ENCODE data around the gene SNX3.
A peak's percentile ranks its signal among the peaks of the same experiment; 100 is the strongest.
"Not testable (repeated sequence)": the region's sequence is repeated elsewhere in the genome, so short reads cannot be mapped to it uniquely, and the experiment has no call there.

SNX3 gene

DNA sequence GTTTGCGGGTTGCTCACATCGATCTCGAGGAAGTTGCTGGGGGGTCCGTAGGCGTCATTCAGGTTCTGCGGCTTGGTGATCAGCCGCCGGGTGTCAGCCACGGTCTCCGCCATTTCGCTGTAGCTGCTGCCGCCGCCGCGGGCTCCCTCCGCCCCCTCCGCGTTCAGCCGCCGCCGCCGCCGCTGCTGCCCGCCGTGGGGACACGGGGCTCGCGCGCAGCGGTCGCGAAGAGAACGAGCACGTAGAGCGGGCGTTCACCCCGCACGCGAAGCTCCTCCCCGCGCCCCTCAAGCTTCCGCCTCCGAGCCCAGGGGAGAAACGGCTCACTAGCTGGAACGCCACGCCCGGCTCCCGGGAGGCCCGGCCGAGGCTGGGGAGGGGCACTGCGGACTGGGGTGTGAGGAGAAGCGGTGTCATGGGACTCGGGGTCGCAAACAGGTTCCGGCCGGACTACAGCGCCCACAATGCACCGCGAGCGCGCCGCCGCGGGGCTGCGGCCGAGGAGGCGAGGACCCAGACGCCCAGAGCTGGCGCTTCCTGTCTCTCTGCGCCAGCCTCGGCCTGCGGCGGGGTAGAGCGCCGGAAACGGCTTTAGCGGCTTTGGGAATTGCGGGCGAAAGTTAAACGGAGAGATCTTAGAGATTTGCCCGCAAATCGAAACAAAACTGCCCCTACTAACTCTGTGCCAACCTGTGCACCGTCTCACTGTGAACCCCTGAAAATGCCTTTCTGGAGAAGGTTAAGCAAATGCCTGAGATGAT lies at the start of gene SNX3:
TSS of gene SNX3 (minus strand) at position 232 of the 761 bp plus-strand sequence. CDS start at position 113, 119 bp downstream.
- DNase-seq (ENCODE audit: low read depth): peak; percentile 89

DNA sequence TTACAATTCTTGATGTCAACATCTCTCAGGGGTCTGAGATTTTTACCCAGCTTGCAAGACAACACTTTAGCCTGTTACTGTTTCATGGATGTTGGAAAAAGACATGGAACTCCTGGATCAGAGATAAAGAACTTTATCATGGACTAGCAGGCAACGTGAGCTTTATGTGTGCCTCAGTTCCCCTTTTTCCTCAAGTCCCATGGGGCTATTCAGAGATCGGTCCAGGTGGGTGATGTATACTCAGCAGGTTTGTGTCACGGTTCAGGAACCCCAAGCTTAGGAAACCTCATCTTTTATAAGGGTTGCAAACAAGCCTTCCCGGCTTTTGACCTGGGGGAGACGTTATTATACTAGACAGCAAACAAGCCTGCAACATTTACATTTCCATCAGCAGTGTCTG lies 49.0 kb upstream of the SNX3 start:
- DNase-seq (ENCODE audit: low read depth): no peak

- not testable (repeated sequence) for DNase-seq (ENCODE audit: low read depth)
Measured at GRCh38 chr6:108308641-108309040, 47.8 kb upstream of the SNX3 start.

DNA sequence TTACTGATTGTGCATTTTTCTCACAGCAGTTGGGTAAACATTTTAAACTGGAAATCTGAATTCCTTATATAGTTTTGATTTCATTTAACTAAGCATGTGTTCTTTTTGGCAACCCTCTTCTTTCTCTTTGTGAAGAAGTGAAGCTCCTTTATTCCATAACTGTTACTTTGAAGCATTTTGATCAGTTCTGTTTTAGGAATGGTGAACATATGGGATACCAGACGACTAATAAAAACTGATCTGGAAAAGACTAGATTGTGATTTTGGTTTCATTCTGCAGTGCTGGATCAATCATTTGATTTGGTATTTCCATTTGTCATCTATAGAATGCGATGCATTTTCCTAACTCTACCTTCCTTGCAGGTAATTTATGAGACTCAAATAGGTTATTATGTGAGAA lies 43.8 kb upstream of the SNX3 start:
- DNase-seq (ENCODE audit: low read depth): no peak

GRCh38 chr6:108302386-108302785 lies 41.5 kb upstream of the SNX3 start:
- DNase-seq (ENCODE audit: low read depth): no peak

GRCh38 chr6:108295676-108296075 lies 34.8 kb upstream of the SNX3 start:
- DNase-seq (ENCODE audit: low read depth): no peak

- peak; percentile 80 for DNase-seq (ENCODE audit: low read depth)
Measured at GRCh38 chr6:108294727-108295625, 34.1 kb upstream of the SNX3 start, which contains the start of gene AFG1L. Gene AFG1L (plus strand): TSS chr6:108295054. CDS start chr6:108295080, 26 bp downstream.

DNA sequence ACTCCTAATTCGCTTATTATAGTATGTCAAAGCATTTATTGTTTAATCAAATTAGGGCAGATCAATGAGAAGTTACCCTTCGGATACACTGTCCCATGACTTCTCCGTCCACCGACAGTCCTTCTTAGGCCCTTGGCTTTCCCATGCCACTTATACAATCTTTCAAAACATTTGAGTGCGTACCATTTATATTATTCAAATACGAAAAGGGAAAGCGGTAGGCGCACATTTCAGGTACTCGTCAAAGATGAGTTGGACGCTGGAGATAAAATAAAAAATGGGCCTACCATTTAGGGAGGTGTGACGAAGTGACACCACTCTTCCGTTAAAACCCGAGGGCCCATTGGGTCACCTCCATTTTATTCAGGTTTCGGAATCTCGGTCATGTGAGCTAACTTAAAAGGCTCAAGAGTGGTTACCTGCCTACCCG lies 33.5 kb upstream of the SNX3 start:
- DNase-seq (ENCODE audit: low read depth): no peak

- no peak for DNase-seq (ENCODE audit: low read depth)
Measured at GRCh38 chr6:108293527-108294296, 32.9 kb upstream of the SNX3 start.

GRCh38 chr6:108292561-108292960 lies 31.7 kb upstream of the SNX3 start:
- DNase-seq (ENCODE audit: low read depth): not testable (repeated sequence)

- DNase-seq (ENCODE audit: low read depth): no peak
Measured at GRCh38 chr6:108291091-108291490, 30.3 kb upstream of the SNX3 start.

GRCh38 chr6:108288742-108289141 lies 27.9 kb upstream of the SNX3 start:
- DNase-seq (ENCODE audit: low read depth): no peak

DNA sequence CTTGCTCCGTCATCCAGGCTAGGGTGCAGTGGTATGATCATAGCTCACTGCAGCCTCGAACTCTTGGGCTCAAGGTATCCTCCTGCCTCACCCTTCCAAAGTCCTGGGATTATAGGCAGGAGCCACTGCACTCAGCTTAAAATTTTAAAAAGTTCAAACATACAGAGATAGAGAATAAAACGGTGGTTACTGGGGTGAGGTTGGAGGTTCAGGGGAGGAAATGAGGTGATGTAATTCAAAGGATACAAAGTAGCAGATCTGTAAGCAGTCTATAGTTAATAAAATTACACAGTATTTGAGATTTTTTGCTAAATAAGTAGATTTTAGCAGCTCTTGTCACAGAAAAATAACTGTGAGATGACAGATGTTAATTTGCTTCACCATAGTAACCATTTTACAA lies 26.5 kb upstream of the SNX3 start:
- no peak for DNase-seq (ENCODE audit: low read depth)

GRCh38 chr6:108286366-108286765 lies 25.5 kb upstream of the SNX3 start:
- no peak for DNase-seq (ENCODE audit: low read depth)

GRCh38 chr6:108285381-108285780 lies 24.5 kb upstream of the SNX3 start:
- DNase-seq (ENCODE audit: low read depth): no peak

- DNase-seq (ENCODE audit: low read depth): no peak
Measured at GRCh38 chr6:108277831-108278230, 17.0 kb upstream of the SNX3 start.

DNA sequence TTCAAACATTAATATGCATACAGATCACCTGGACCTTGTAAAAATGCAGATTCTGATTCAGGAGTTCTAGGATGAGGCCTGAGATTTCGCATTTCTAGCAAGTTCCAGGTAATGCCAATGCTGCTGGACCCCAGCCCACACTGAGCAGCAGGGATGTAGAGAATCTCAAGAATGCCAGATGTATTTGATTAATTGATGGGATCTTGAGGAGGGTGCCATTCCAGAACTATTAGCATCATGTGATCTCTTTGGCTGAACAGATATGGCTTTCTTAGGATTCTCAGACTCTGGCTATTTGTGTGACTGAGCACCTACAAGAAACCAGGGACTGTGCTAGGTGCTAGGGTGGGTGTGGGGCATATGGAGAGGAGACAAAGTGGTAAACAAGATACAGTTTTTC lies 16.5 kb upstream of the SNX3 start:
- DNase-seq (ENCODE audit: low read depth): no peak

DNA sequence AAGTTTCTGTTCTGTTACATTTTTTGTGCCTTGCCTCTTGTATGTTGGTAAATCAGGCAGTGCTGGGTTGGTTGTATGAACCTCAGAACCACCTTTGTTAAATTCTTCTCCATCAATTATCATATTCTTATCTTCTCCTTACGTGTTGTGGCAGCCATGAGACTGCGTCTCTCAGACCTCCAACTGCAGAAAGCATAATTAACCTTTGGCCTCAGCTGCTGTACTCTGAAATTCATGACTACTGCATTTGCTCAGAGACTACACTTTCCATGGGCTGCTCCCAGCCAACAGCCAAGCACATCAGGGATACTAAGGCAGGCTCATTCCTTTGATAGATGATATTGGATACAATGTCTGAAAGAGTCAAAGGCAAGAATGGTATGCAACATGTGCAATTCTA lies 15.1 kb upstream of the SNX3 start:
- no peak for DNase-seq (ENCODE audit: low read depth)

DNA sequence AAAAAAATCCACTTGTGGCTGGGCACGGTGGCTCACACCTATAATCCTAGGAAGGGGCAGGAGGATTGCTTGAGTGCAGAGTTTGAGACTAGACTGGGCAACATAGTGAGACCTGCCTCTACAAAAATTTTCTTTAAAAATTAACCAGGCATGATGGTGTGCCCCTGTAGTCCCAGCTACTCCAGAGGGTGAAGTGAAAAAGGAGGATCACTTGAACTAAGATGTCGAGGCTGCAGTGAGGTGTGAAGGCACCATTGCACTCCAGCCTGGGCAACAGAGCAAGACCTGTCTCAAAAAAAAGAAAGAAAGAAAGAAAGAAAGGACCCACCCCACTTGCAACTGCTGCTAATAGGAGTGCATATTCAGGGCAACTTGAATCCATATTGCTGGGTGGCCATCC lies 13.7 kb upstream of the SNX3 start:
- DNase-seq (ENCODE audit: low read depth): no peak

DNA sequence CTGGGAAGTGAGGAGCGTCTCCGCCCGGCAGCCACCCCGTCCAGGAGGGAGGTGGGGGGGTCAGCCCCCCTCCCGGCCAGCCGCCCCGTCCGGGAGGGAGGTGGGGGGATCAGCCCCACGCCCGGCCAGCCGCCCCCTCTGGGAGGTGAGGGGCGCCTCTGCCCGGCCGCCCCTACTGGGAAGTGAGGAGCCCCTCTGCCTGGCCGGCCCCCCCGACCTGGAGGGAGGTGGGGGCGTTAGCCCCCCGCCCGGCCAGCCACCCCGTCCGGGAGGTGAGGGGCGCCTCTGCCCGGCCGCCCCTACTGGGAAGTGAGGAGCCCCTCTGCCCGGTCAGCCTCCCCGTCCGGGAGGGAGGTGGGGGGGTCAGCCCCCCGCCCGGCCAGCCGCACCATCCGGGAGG lies 9.1 kb upstream of the SNX3 start:
- DNase-seq (ENCODE audit: low read depth): not testable (repeated sequence)

DNA sequence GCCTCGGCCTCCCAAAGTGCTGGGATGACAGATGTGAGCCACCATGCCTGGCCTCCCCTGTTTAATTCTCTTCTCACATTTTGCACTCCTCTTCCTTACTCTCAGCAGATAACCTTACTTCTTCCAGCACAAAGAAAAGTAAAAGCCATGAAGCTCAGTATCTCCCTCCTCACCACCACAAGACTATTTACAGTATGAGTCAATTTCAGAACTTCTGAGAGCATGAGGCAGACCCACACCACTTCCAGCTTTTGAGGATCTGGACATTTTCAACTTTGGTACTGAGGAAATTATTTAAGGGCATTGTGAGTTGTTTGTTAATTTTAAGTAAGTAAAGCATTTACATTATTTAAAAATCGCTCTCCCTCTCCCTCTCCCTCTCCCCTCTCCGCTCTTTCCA lies 8.0 kb upstream of the SNX3 start:
- no peak for DNase-seq (ENCODE audit: low read depth)

DNA sequence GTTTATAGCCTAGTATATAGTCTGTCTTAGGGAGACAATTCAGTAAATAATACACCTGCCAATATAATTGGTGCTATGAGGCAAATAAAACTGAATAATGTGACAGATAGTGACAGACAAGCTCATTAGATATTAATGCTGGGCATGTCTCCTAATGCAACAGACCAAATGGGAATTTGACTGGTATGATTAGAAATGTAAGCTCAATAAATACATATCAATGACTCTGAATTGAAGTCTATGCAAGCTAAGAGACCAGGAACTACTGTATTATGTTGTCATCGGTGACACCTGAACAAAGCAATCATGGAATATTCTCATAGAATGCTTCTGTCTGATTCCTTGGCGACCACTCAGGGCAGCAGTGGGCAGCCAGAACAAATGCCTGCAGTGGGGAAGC lies 2.5 kb upstream of the SNX3 start:
- DNase-seq (ENCODE audit: low read depth): no peak

All from HS-5 (cell line).